SH-SY5Y (cell line): ENCODE results near the gene NFE2L2.

Experiments used
- GATA2 ChIP-seq: IDR thresholded peaks from 2 replicates; pipeline ENCODE4 v1.6.1; 2011; ENCODE audit warnings: mild to moderate bottlenecking, low read depth, low read length
- GATA3 ChIP-seq: IDR thresholded peaks from 2 replicates; pipeline ENCODE4 v1.6.1; 2011; ENCODE audit warnings: low read depth, mild to moderate bottlenecking, low read length, moderate library complexity

NFE2L2 gene

GRCh38 chr2:177212106-177212890 is 52.2 kb downstream of the NFE2L2 start, which contains the start of gene HNRNPA3:
TSS of gene HNRNPA3 (plus strand) at chr2:177212794. CDS start at chr2:177212800, 6 bp downstream.
- TF ChIP-seq GATA3 (no peak), GATA2 (no peak)

- TF ChIP-seq GATA3 (no peak), GATA2 (no peak)
Measured at GRCh38 chr2:177211576-177212105, 52.9 kb downstream of the NFE2L2 start.

- TF ChIP-seq GATA3 = no peak
- TF ChIP-seq GATA2 = no peak
Measured at GRCh38 chr2:177211169-177211568, 53.4 kb downstream of the NFE2L2 start.

GRCh38 chr2:177207101-177207500 is 57.4 kb downstream of the NFE2L2 start:
- TF ChIP-seq GATA3 (no peak), GATA2 (no peak)

GRCh38 chr2:177204417-177204816 is 60.1 kb downstream of the NFE2L2 start:
- no peak for TF ChIP-seq GATA2

- TF ChIP-seq GATA2 = no peak
- TF ChIP-seq GATA3 = no peak
Measured at GRCh38 chr2:177201919-177202346, 62.6 kb downstream of the NFE2L2 start.

- TF ChIP-seq GATA2 = no peak
- no peak for TF ChIP-seq GATA3
Measured at GRCh38 chr2:177195194-177195593, 69.3 kb downstream of the NFE2L2 start.

GRCh38 chr2:177193240-177193639 is 71.3 kb downstream of the NFE2L2 start:
- no peak for TF ChIP-seq GATA2

GRCh38 chr2:177192788-177193187 is 71.7 kb downstream of the NFE2L2 start:
- TF ChIP-seq GATA3 (no peak), GATA2 (no peak)

GRCh38 chr2:177190941-177191340 is 73.6 kb downstream of the NFE2L2 start:
- no peak for TF ChIP-seq GATA2
- no peak for TF ChIP-seq GATA3

- no peak for TF ChIP-seq GATA3
- TF ChIP-seq GATA2 = no peak
Measured at GRCh38 chr2:177188482-177189469, 75.8 kb downstream of the NFE2L2 start.

GRCh38 chr2:177187631-177188312 is 76.8 kb downstream of the NFE2L2 start:
- TF ChIP-seq GATA3 = no peak
- no peak for TF ChIP-seq GATA2

- no peak for TF ChIP-seq GATA2
- no peak for TF ChIP-seq GATA3
Measured at GRCh38 chr2:177184606-177185005, 79.9 kb downstream of the NFE2L2 start.

GRCh38 chr2:177183860-177184259 is 80.7 kb downstream of the NFE2L2 start:
- no peak for TF ChIP-seq GATA2
- no peak for TF ChIP-seq GATA3
